Glutamatergic neuron (in vitro differentiated cells): ENCODE measurements around the gene SEMA4A. TPM values are rescaled to one million over a fixed set of nuclear protein-coding genes. Genes with fewer than 3 reads are reported as not detected.
A peak's percentile ranks its signal among the peaks of the same experiment; 100 is the strongest.

ENCODE experiments used
- DNase-seq: peaks from one replicate; pipeline ENCODE4 v3.0.0; 2022
- H3K27ac Mint-ChIP-seq: one replicate; pipeline ENCODE4 v1.8.0; 2020; ENCODE audit warnings: mild to moderate bottlenecking, mixed read lengths, inconsistent platforms; ENCODE audit not compliant: unreplicated experiment
- H3K27me3 Mint-ChIP-seq: one replicate; pipeline ENCODE4 v1.8.0; 2020; ENCODE audit warnings: mild to moderate bottlenecking, moderate library complexity, mixed read lengths, inconsistent platforms; ENCODE audit not compliant: unreplicated experiment
- H3K36me3 Mint-ChIP-seq: one replicate; pipeline ENCODE4 v1.8.0; 2020; ENCODE audit warnings: mild to moderate bottlenecking, mixed read lengths, inconsistent platforms; ENCODE audit not compliant: unreplicated experiment
- H3K4me1 Mint-ChIP-seq: one replicate; pipeline ENCODE4 v1.8.0; 2020; ENCODE audit warnings: mild to moderate bottlenecking, low read depth, mixed read lengths, inconsistent platforms; ENCODE audit not compliant: unreplicated experiment
- H3K4me3 Mint-ChIP-seq: one replicate; pipeline ENCODE4 v1.8.0; 2020; ENCODE audit warnings: mild to moderate bottlenecking, mixed read lengths, inconsistent platforms; ENCODE audit not compliant: unreplicated experiment
- H3K9me3 Mint-ChIP-seq: one replicate; pipeline ENCODE4 v1.8.0; 2020; ENCODE audit warnings: mild to moderate bottlenecking, moderate library complexity, mixed read lengths, inconsistent platforms; ENCODE audit not compliant: unreplicated experiment
- CTCF ChIP-seq: fragments of 200-600 bp; sonication (generic); IDR thresholded peaks from one replicate; pipeline ENCODE4 v1.5.0; 2021; ENCODE audit not compliant: partially characterized antibody, unreplicated experiment
- total RNA-seq: library from RNA; stranded (reverse); fragmentation: NEBNext Ultra II Directional; extraction: Animal tissue kit (Norgen Biotek cat#: 25700); gene quantifications from one replicate; pipeline ENCODE4 v1.2.1, GENCODE V29; 2021; ENCODE audit not compliant: unreplicated experiment

Gene SEMA4A
- total RNA-seq, 1 donor from 2014 or later: 4.0 TPM

- Mint-ChIP-seq H3K4me1 (peaks cover 9% of the 10 kb centered on the region), H3K27ac (no peak overlapping the region), H3K4me3 (peak overlapping the region; percentile 68), H3K36me3 (no peaks in the 10 kb centered on the region), H3K9me3 (no peaks in the 10 kb centered on the region), H3K27me3 (peaks cover 10% of the 10 kb centered on the region)
- DNase-seq: no peak
- no peak for TF ChIP-seq CTCF
Observed at GRCh38 chr1:156146769-156147405, 6.5 kb upstream of the SEMA4A start.

DNA sequence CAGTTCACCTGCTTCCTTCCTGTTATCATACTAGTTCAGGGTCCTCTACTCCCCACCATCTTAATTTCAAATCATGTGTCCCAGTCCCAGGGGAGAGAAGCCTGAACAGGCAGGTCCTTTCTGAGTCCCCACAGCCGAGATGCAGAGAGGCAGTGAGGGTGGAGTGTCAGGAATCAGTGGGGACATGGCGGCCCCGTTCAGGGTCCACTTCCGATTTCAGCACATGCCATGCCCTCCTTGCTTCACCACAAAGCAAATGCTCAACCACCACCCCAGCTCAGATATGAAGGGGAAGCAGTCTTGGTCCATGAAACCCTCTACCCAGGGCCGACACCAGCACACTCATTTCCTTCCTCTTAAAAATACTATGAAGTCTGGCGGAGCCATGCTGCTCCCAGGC is 5.2 kb upstream of the SEMA4A start:
- Mint-ChIP-seq H3K36me3 (no peaks in the 10 kb centered on the region), H3K9me3 (no peaks in the 10 kb centered on the region), H3K4me1 (peaks cover 9% of the 10 kb centered on the region), H3K27me3 (peaks cover 10% of the 10 kb centered on the region), H3K4me3 (no peak overlapping the region), H3K27ac (no peak overlapping the region)
- no peak for DNase-seq
- TF ChIP-seq CTCF: no peak

DNA sequence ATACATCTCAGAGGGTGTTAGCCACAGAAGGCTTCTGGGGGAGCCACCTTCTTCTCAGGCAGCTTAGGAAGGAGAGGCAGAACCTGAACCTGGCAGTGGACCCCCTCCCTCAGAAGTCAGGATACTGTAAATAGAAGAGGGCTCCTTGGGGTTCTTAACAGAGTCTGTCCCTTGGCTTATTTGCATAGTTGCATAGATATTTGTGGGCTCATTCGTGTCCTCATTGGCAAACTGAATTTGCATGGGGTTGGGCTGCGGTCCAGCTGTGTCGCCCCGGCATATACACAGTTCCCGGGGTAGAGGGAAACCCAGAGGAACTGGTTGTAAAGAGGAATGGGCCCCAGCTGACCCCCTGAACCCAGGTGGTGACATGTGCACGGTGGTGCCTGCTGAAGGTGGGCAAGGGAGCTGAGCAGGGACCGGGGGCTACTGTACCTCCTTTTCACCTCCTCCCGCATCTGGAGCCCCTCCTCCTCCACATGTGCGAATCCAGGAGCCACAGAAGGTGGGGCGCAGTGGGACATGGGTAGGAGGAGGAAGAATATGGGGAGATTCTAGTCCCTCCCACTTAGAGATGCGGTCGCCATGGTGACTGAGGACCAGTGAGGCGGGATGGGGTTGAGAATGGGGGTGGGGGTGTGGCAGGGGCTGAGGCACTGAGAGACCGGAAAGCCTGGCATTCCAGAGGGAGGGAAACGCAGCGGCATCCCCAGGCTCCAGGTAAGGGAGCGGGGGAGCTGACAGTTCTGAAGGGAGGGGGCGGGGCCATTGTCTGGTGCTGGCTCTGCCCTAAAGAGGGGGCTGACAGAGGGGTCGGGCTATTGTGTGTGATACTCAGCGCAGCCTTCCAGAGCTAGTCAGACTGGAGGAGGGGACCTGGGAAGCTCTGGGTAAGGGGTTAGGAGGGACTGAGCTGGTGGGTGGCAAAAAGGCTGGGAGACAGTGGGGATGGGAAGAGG is 3.7 kb upstream of the SEMA4A start:
- TF ChIP-seq CTCF: no peak
- DNase-seq: no peak
- H3K4me1 Mint-ChIP-seq: peaks cover 9% of the 10 kb centered on the region
- H3K27ac Mint-ChIP-seq: no peak overlapping the region
- no peaks in the 10 kb centered on the region for H3K36me3 Mint-ChIP-seq
- peaks cover 2% of the 10 kb centered on the region for H3K9me3 Mint-ChIP-seq
- H3K27me3 Mint-ChIP-seq: peaks cover 7% of the 10 kb centered on the region
- peak overlapping the region; percentile 43 for H3K4me3 Mint-ChIP-seq

- Mint-ChIP-seq H3K4me1 (peaks cover 9% of the 10 kb centered on the region), H3K27ac (no peak overlapping the region), H3K4me3 (peak overlapping the region; percentile 43), H3K27me3 (peaks cover 7% of the 10 kb centered on the region), H3K36me3 (no peaks in the 10 kb centered on the region), H3K9me3 (peaks cover 2% of the 10 kb centered on the region)
- no peak for DNase-seq
- TF ChIP-seq CTCF: no peak
Observed at GRCh38 chr1:156150333-156151011, 2.9 kb upstream of the SEMA4A start.
